Astrocyte (in vitro differentiated cells and primary cell): ENCODE results near the gene PCED1B. TPM values are rescaled to one million over a fixed set of nuclear protein-coding genes. Genes with fewer than 3 reads are reported as not detected.
A peak's percentile ranks its signal among the peaks of the same experiment; 100 is the strongest.

Experiments
- DNase-seq: peaks from one replicate; pipeline ENCODE4 v3.0.0-alpha.2; 2010; ENCODE audit warnings: low read depth
- FAIRE-seq: peaks from 2 replicates; lab custom pipeline; 2011; peaks lifted over from hg19 to GRCh38; lab: Jason Lieb, UNC
- H2AFZ ChIP-seq: 2 replicates; pipeline ENCODE4 v1.6.0; 2012; ENCODE audit warnings: low read depth, low read length, inconsistent platforms
- H3K27ac ChIP-seq: 2 replicates; pipeline ENCODE4 v1.5.1; 2011; ENCODE audit warnings: low read depth, low read length, inconsistent platforms
- H3K27me3 ChIP-seq: 2 replicates; pipeline ENCODE4 v1.6.0; 2011; ENCODE audit warnings: low read length, inconsistent platforms; ENCODE audit not compliant: insufficient read depth
- H3K36me3 ChIP-seq: 2 replicates; pipeline ENCODE4 v1.5.1; 2011; ENCODE audit warnings: low read length, inconsistent platforms; ENCODE audit not compliant: insufficient read depth
- H3K4me1 ChIP-seq: 2 replicates; pipeline ENCODE4 v1.5.1; 2011; ENCODE audit warnings: low read length, inconsistent platforms; ENCODE audit not compliant: insufficient read depth
- H3K4me2 ChIP-seq: 2 replicates; pipeline ENCODE4 v1.6.0; 2012; ENCODE audit warnings: low read length, inconsistent platforms
- H3K4me3 ChIP-seq: 2 replicates; pipeline ENCODE4 v1.5.1; 2011; ENCODE audit warnings: low read depth, mild to moderate bottlenecking, low read length, inconsistent platforms; ENCODE audit not compliant: insufficient read depth
- H3K79me2 ChIP-seq: 2 replicates; pipeline ENCODE4 v1.6.0; 2012; ENCODE audit warnings: mild to moderate bottlenecking, low read length, inconsistent platforms; ENCODE audit not compliant: insufficient read depth
- H3K9ac ChIP-seq: 2 replicates; pipeline ENCODE4 v1.6.0; 2012; ENCODE audit warnings: mild to moderate bottlenecking, low read length, inconsistent platforms
- H3K9me3 ChIP-seq: 2 replicates; pipeline ENCODE4 v1.5.1; 2012; ENCODE audit warnings: low read depth, mild to moderate bottlenecking, low read length, inconsistent platforms; ENCODE audit not compliant: insufficient read depth
- H4K20me1 ChIP-seq: 2 replicates; pipeline ENCODE4 v1.6.0; 2012; ENCODE audit warnings: low read length, inconsistent platforms; ENCODE audit not compliant: insufficient read depth
- H3K27ac Mint-ChIP-seq: one replicate; pipeline ENCODE4 v1.8.0; 2021; ENCODE audit warnings: mild to moderate bottlenecking, mixed read lengths; ENCODE audit not compliant: unreplicated experiment
- H3K27me3 Mint-ChIP-seq: one replicate; pipeline ENCODE4 v1.8.0; 2021; ENCODE audit warnings: low read depth, mixed read lengths; ENCODE audit not compliant: unreplicated experiment
- H3K36me3 Mint-ChIP-seq: one replicate; pipeline ENCODE4 v1.8.0; 2021; ENCODE audit warnings: low read depth, mixed read lengths; ENCODE audit not compliant: unreplicated experiment
- H3K4me1 Mint-ChIP-seq: one replicate; pipeline ENCODE4 v1.8.0; 2021; ENCODE audit warnings: low read depth, mixed read lengths; ENCODE audit not compliant: unreplicated experiment
- H3K4me3 Mint-ChIP-seq: one replicate; pipeline ENCODE4 v1.8.0; 2021; ENCODE audit warnings: mild to moderate bottlenecking, moderate library complexity, mixed read lengths; ENCODE audit not compliant: unreplicated experiment
- H3K9me3 Mint-ChIP-seq: one replicate; pipeline ENCODE4 v1.8.0; 2021; ENCODE audit warnings: mild to moderate bottlenecking, mixed read lengths; ENCODE audit not compliant: unreplicated experiment
- CTCF ChIP-seq: IDR thresholded peaks from 2 replicates; pipeline ENCODE4 v1.5.1; 2011; ENCODE audit warnings: low read depth, mild to moderate bottlenecking, inconsistent platforms, low read length, moderate library complexity; ENCODE audit not compliant: insufficient read depth
- EZH2 ChIP-seq: IDR thresholded peaks from 2 replicates; pipeline ENCODE4 v1.6.1; 2012; ENCODE audit warnings: mild to moderate bottlenecking, low read length, inconsistent platforms; ENCODE audit not compliant: insufficient read depth
- total RNA-seq: library from RNA; stranded (reverse); gene quantifications from 2 replicates; pipeline ENCODE4 v1.2.1, GENCODE V29; 2021

The PCED1B gene
- total RNA-seq, 1 donor from 2014 or later, result 1.8 TPM

GRCh38 chr12:47249082-47249481 lies 169.7 kb downstream of the PCED1B start:
- Histone ChIP-seq H2AFZ (no peak overlapping the region), H3K9ac (no peak overlapping the region), H3K36me3 (no peaks in the 10 kb centered on the region), H3K27ac (no peak overlapping the region), H4K20me1 (no peaks in the 10 kb centered on the region), H3K27me3 (no peaks in the 10 kb centered on the region), H3K4me1 (no peaks in the 10 kb centered on the region), H3K9me3 (no peaks in the 10 kb centered on the region), H3K79me2 (no peaks in the 10 kb centered on the region), H3K4me2 (no peak overlapping the region), H3K4me3 (no peak overlapping the region)
- DNase-seq, result no peak
- no peak overlapping the region for H3K27ac Mint-ChIP-seq
- H3K4me1 Mint-ChIP-seq, result peaks cover 7% of the 10 kb centered on the region
- no peak for FAIRE-seq
- TF ChIP-seq CTCF (no peak), EZH2 (no peak)
- H3K9me3 Mint-ChIP-seq, result peaks cover 3% of the 10 kb centered on the region
- no peaks in the 10 kb centered on the region for H3K27me3 Mint-ChIP-seq
- H3K4me3 Mint-ChIP-seq, result no peak overlapping the region
- no peaks in the 10 kb centered on the region for H3K36me3 Mint-ChIP-seq

- peak; percentile 5 for DNase-seq
These were observed 170.4 kb downstream of the PCED1B start for GRCh38 chr12:47249719-47250357.

More at GRCh38 chr12:47249719-47250357, 170.4 kb downstream of the PCED1B start:
- H3K36me3 Mint-ChIP-seq, result no peaks in the 10 kb centered on the region
- H3K9me3 Mint-ChIP-seq, result peaks cover 3% of the 10 kb centered on the region
- TF ChIP-seq EZH2, result no peak
- no peak for TF ChIP-seq CTCF
- no peaks in the 10 kb centered on the region for H3K27me3 ChIP-seq
- no peak overlapping the region for H3K4me2 ChIP-seq
- no peaks in the 10 kb centered on the region for H3K9me3 ChIP-seq
- no peak overlapping the region for H3K4me3 Mint-ChIP-seq
- H3K27me3 Mint-ChIP-seq, result no peaks in the 10 kb centered on the region
- H3K36me3 ChIP-seq, result no peaks in the 10 kb centered on the region
- H3K27ac Mint-ChIP-seq, result no peak overlapping the region
- no peak overlapping the region for H3K27ac ChIP-seq
- FAIRE-seq, result no peak
- no peaks in the 10 kb centered on the region for H3K4me1 ChIP-seq
- peaks cover 7% of the 10 kb centered on the region for H3K4me1 Mint-ChIP-seq
- peak overlapping the region; percentile 76 for H2AFZ ChIP-seq
- H3K79me2 ChIP-seq, result no peaks in the 10 kb centered on the region
- no peak overlapping the region for H3K4me3 ChIP-seq
- no peak overlapping the region for H3K9ac ChIP-seq
- H4K20me1 ChIP-seq, result no peaks in the 10 kb centered on the region
